ENCODE data around the gene CRTC3. TPM values are rescaled to one million over a fixed set of nuclear protein-coding genes. Genes with fewer than 3 reads are reported as not detected.

The CRTC3 gene
- total RNA-seq, 2 donors from 2014 or later, result 73.2 to 77.3 TPM

DNA sequence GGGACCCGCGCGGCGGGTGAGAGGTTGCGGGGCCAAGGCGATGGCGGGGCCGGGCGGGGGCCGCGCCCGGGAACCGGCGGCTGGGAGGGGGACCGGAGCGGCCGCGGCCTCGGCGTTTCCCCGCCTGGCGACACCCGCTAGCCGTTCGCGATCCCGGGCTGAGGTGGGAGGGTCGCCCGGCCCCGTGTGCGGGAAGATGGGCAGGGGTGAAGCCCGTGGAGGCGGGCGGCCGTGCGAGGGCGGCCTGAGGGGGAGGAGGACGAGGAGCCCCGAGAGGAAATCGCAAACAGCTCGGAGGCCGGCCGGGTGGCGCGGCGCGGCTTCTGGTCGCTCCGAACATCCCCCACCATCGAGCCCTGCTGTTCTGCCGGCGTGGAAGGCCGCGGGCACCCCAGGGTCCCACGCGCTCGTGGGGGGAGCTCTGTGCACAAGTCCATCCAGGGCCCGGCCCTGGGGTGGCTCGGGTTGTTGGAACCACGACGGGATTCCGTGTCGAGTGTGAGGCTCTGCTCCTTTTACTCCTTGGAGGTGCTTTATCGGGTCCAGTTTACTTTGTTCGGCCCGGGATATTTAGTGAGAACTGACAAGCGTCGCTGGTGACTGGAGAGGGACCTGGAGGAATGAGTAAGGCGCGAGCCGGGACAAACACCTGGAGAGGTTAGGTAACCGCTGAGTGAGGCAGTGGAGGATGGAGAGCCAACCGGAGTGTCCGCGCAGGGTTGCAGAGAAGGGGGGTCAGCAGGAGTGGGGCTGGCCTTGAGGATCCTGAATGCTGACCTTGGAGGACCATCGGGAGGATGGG lies 728 bp downstream of the CRTC3 start:
- peak overlapping the region; percentile 93 to 97 for H3K4me3 Mint-ChIP-seq
- peak overlapping the region; percentile 84 for H3K27ac Mint-ChIP-seq
- ATAC-seq (replicated peaks in 1 of 2) (peak; percentile 58 to 63), DNase-seq (peak; percentile 68 to 70)
- H3K36me3 Mint-ChIP-seq (ENCODE audit: insufficient read depth in 2 of 2), result peaks cover 5% of the 10 kb centered on the region in 2 donors
- H3K9me3 Mint-ChIP-seq, result no peaks in the 10 kb centered on the region
- peaks cover 47% of the 10 kb centered on the region for H3K4me1 Mint-ChIP-seq (ENCODE audit: low read depth)
- no peaks in the 10 kb centered on the region for H3K27me3 Mint-ChIP-seq (ENCODE audit: low read depth)

DNA sequence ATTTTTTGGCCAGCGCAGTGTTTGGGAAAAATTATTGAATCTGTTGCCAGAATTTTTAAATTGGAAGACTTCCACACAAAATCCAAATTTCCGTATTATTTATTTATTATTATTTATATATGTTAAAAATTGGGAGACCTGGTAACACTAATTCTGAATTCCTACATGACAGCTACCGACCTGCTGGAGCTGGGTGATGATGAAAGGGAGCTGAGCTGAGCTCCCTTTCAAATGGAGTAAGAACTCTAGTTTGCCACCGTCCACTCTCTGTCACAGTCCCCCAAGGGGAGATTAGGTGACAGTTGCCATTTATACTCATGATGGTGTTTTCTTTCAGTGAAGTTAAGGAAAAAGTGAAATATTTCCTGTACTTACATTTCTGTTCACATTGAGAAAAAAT lies 1.4 kb downstream of the CRTC3 start:
- no peak for ATAC-seq (replicated peaks in 1 of 2)
- Mint-ChIP-seq H3K36me3 (ENCODE audit: insufficient read depth in 2 of 2) (peaks cover 5% of the 10 kb centered on the region in 2 donors), H3K9me3 (no peaks in the 10 kb centered on the region), H3K4me3 (peak overlapping the region; percentile 93 to 97), H3K27me3 (ENCODE audit: low read depth) (no peaks in the 10 kb centered on the region), H3K4me1 (ENCODE audit: low read depth) (peaks cover 53% of the 10 kb centered on the region), H3K27ac (peak overlapping the region; percentile 49)
- no peak for DNase-seq

DNA sequence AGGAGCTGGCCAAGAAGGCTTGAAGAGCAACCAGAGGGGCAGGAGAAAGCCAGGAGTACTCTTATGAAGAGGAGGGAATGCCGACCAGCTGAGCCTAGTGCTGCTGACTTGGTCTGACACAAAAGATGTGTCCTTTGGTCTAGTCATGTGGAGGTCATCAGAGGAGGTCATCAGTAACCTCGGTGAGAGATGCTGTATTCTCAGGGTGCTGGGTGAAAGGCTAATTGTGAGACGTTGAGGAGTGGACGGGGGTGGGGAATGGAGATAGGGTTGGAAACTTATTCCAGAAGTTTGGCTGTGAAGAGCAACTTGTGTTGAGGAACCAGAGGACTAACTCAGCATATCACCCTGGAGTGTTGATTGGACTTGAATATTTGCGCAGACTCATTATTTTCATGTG lies 5.5 kb downstream of the CRTC3 start:
- Mint-ChIP-seq H3K27me3 (ENCODE audit: low read depth) (no peaks in the 10 kb centered on the region), H3K9me3 (no peaks in the 10 kb centered on the region), H3K36me3 (ENCODE audit: insufficient read depth in 2 of 2) (peaks cover 8 to 16% of the 10 kb centered on the region in 2 donors), H3K4me1 (ENCODE audit: low read depth) (peaks cover 91% of the 10 kb centered on the region), H3K27ac (no peak overlapping the region), H3K4me3 (no peak overlapping the region)
- DNase-seq (no peak), ATAC-seq (replicated peaks in 1 of 2) (no peak)

DNA sequence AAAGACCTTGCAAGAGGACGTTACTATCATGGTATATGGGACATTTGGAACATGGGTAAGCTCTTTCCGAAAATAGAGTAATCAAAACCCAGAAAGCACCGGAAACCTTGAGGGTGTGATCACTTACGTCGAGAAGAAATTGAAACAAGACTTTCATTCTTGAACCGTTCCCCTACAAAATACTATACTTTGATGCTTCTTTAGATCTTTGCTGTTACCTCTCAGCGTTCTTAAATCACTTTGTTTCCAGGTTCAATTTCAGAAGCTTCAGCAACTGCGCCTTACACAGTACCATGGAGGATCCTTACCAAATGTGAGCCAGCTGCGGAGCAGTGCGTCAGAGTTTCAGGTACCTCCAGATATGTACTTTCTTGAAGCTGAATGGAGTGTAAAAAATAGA lies 10.1 kb downstream of the CRTC3 start:
- Mint-ChIP-seq H3K9me3 (no peaks in the 10 kb centered on the region), H3K36me3 (ENCODE audit: insufficient read depth in 2 of 2) (peaks cover 7 to 18% of the 10 kb centered on the region in 2 donors), H3K4me3 (peak overlapping the region; percentile 81 to 94), H3K27ac (peak overlapping the region; percentile 97), H3K27me3 (ENCODE audit: low read depth) (no peaks in the 10 kb centered on the region), H3K4me1 (ENCODE audit: low read depth) (peaks cover 81% of the 10 kb centered on the region)
- ATAC-seq (replicated peaks in 1 of 2) (peak; percentile 83 to 88), DNase-seq (peak; percentile 26 to 37)

DNA sequence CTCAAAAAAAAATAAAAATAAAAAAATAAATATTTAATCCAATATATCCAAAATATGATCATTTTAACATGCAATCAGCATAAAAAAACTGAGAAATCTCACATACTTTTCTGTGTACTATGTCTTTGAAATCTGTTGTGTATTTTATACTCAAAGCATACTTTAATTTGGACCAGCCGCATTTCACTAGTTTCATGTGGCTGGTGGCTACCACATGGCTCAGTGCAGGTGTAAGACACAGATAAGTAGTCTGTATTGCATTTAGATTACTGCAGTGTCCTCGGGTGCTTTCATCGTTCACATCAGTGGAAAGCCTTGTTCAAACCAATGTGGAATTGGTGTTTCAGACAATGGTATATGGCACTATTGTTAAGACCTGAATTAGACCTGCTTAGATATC lies 11.0 kb downstream of the CRTC3 start:
- no peaks in the 10 kb centered on the region for H3K9me3 Mint-ChIP-seq
- H3K36me3 Mint-ChIP-seq (ENCODE audit: insufficient read depth in 2 of 2), result peaks cover 9 to 19% of the 10 kb centered on the region in 2 donors
- H3K27me3 Mint-ChIP-seq (ENCODE audit: low read depth), result no peaks in the 10 kb centered on the region
- peak in 1 of 2 donors; percentile 23 for ATAC-seq (replicated peaks in 1 of 2)
- peak overlapping the region; percentile 42 for H3K27ac Mint-ChIP-seq
- H3K4me3 Mint-ChIP-seq, result peak overlapping the region; percentile 36 to 69
- H3K4me1 Mint-ChIP-seq (ENCODE audit: low read depth), result peaks cover 82% of the 10 kb centered on the region
- DNase-seq, result no peak

DNA sequence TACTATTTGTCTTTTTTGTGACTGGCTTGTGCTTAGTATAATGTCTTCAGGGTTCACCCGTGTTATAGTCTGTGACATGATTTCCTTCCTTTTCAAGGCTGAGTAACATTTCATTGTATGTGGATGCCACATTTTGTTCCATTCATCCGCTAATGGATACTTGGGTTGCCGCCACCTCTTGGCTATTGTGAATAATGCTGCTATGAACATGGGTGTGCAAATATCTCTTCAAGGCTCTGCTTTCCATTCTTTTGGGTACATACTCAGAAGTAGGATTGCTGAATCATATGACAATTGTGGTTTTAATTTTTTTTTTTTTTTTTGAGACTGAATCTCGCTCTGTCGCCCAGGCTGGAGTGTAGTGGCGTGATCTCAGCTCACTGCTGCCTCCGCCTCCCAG lies 15.4 kb downstream of the CRTC3 start:
- DNase-seq (no peak), ATAC-seq (replicated peaks in 1 of 2) (peak; percentile 58 to 70)
- H3K27ac Mint-ChIP-seq, result peak overlapping the region; percentile 54
- no peaks in the 10 kb centered on the region for H3K9me3 Mint-ChIP-seq
- peaks cover 6 to 11% of the 10 kb centered on the region in 2 donors for H3K36me3 Mint-ChIP-seq (ENCODE audit: insufficient read depth in 2 of 2)
- H3K4me3 Mint-ChIP-seq, result no peak overlapping the region
- no peaks in the 10 kb centered on the region for H3K27me3 Mint-ChIP-seq (ENCODE audit: low read depth)
- peaks cover 66% of the 10 kb centered on the region for H3K4me1 Mint-ChIP-seq (ENCODE audit: low read depth)

DNA sequence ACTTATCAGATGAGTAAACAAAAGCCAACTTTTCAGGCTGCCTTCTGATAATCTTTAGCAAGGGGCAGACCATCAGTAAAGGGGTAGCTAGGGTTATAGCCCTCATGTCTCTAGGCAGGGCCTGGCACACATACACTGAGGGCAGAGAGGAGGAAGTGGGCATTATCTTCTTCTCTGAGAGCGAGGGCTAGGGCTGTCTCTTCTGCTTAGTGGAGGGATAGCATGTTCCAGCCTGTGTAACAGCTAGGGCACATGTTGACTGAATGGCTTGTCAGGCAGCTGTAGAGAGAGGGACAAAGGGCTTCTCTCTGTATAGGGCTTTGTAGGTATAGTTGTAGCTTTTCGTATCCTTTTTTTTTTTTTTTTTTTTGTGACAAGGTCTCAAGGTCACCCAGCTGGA lies 17.8 kb downstream of the CRTC3 start:
- no peak for DNase-seq
- Mint-ChIP-seq H3K4me1 (ENCODE audit: low read depth) (peaks cover 68% of the 10 kb centered on the region), H3K9me3 (no peaks in the 10 kb centered on the region), H3K27me3 (ENCODE audit: low read depth) (no peaks in the 10 kb centered on the region), H3K27ac (peak overlapping the region; percentile 64), H3K36me3 (ENCODE audit: insufficient read depth in 2 of 2) (peaks cover 4 to 8% of the 10 kb centered on the region in 2 donors), H3K4me3 (peak overlapping the region in 1 of 2 donors; percentile 11)
- peak in 1 of 2 donors; percentile 28 for ATAC-seq (replicated peaks in 1 of 2)

DNA sequence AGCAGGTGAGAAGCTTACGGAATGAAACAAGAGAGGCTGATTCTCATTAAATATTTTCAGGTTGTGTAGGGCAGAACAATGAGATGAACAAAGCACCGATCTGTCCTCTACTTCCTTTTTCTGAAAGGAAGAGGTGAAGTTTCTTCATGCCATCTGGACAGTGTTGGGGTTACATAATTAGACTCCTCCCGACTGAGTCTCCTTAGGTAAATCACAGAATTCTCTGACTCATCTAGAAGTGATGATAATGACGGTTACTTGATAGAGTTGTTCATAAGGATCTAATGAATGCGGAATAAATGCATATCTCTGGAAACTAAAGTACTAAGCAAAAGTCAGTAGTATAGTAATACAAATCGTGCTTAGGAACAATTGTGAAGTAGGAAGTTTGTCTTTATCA lies 21.2 kb downstream of the CRTC3 start:
- H3K27me3 Mint-ChIP-seq (ENCODE audit: low read depth), result no peaks in the 10 kb centered on the region
- H3K4me1 Mint-ChIP-seq (ENCODE audit: low read depth), result peaks cover 41% of the 10 kb centered on the region
- no peak overlapping the region for H3K27ac Mint-ChIP-seq
- H3K4me3 Mint-ChIP-seq, result no peak overlapping the region
- no peaks in the 10 kb centered on the region for H3K9me3 Mint-ChIP-seq
- DNase-seq (no peak), ATAC-seq (replicated peaks in 1 of 2) (no peak)
- H3K36me3 Mint-ChIP-seq (ENCODE audit: insufficient read depth in 2 of 2), result peaks cover 2 to 6% of the 10 kb centered on the region in 2 donors

DNA sequence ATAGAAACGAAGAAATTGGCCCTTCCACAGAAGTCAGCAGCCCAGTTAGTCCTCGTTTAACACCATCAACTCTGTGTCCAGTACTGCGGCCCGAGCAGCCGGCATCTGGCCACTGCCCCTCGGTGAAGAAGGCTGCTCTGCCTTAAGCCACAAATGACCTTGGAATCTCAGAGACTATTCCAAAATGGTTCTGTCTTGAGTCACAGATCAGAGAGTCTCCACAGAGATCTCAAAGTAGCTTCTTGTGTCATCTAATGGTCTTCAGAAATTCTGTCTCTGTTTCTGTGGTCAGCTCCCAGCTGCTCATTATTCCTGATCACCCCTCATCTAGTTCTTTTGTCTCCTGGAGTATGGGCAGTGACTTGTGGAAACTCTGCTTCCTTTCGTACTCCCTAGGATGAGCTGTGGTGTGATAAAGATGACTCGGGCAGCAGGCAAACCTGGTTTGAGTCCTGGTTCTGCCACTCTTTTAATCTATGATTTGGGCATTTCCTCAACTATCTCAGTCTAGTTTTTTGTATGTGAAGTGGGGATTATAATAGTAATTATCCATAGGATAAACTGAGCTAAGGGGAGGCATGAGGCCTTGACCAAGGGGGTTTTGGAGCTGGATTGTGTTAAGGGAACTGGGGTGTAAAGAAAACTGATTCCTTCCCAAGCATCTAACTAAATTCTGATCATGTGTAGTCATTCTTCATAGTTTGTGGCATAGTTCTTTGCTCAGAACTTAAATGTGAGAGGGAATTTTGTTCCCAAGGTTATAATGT lies 22.6 kb downstream of the CRTC3 start:
- Mint-ChIP-seq H3K4me3 (no peak overlapping the region), H3K4me1 (ENCODE audit: low read depth) (peaks cover 42% of the 10 kb centered on the region), H3K9me3 (no peaks in the 10 kb centered on the region), H3K27me3 (ENCODE audit: low read depth) (no peaks in the 10 kb centered on the region), H3K36me3 (ENCODE audit: insufficient read depth in 2 of 2) (peaks cover 2 to 6% of the 10 kb centered on the region in 2 donors), H3K27ac (peak overlapping the region; percentile 45)
- ATAC-seq (replicated peaks in 1 of 2), result no peak
- no peak for DNase-seq

DNA sequence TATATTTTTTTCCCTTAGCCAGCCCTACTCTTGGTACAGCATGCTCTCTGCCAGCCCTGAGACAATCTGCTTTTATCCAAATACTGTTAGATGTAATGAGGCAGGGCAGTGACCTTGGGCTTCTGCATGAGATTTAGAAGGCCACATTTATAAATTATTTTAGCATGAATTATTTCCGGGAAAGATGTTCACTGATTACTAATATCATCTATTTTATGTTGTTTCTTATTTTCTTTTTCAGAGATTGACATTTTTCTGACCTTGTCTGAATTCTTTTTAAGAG lies 23.1 kb downstream of the CRTC3 start:
- DNase-seq (no peak), ATAC-seq (replicated peaks in 1 of 2) (no peak)
- H3K27me3 Mint-ChIP-seq (ENCODE audit: low read depth), result no peaks in the 10 kb centered on the region
- H3K9me3 Mint-ChIP-seq, result no peaks in the 10 kb centered on the region
- no peak overlapping the region for H3K4me3 Mint-ChIP-seq
- H3K27ac Mint-ChIP-seq, result no peak overlapping the region
- peaks cover 42% of the 10 kb centered on the region for H3K4me1 Mint-ChIP-seq (ENCODE audit: low read depth)
- peaks cover 2 to 6% of the 10 kb centered on the region in 2 donors for H3K36me3 Mint-ChIP-seq (ENCODE audit: insufficient read depth in 2 of 2)

DNA sequence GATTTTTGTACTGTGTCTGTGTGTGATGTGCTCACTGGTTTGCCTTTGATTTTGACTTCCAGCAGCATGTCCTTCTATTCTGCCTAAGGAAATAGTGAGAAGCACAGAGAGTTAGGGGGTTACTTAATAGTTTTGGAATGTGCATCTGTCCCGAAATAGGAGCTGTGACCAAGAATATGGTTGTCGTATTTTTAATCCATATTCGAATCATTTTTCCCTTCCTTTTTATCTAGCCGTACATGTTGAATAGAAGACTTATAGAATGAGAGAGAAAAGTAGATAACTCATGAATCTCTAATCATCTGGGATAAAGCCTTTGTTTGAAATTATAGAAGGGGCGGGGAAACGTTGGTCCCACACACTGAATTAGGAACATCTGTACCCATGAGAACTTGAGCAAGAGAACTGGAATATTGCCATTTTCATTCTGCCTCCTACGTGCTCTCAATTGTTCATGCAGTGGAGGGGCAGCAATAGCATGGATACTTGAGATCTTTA lies 23.6 kb downstream of the CRTC3 start:
- H3K9me3 Mint-ChIP-seq, result no peaks in the 10 kb centered on the region
- DNase-seq (no peak), ATAC-seq (replicated peaks in 1 of 2) (no peak)
- H3K36me3 Mint-ChIP-seq (ENCODE audit: insufficient read depth in 2 of 2), result peaks cover 2 to 6% of the 10 kb centered on the region in 2 donors
- H3K4me3 Mint-ChIP-seq, result no peak overlapping the region
- no peaks in the 10 kb centered on the region for H3K27me3 Mint-ChIP-seq (ENCODE audit: low read depth)
- H3K4me1 Mint-ChIP-seq (ENCODE audit: low read depth), result peaks cover 42% of the 10 kb centered on the region
- H3K27ac Mint-ChIP-seq, result no peak overlapping the region

DNA sequence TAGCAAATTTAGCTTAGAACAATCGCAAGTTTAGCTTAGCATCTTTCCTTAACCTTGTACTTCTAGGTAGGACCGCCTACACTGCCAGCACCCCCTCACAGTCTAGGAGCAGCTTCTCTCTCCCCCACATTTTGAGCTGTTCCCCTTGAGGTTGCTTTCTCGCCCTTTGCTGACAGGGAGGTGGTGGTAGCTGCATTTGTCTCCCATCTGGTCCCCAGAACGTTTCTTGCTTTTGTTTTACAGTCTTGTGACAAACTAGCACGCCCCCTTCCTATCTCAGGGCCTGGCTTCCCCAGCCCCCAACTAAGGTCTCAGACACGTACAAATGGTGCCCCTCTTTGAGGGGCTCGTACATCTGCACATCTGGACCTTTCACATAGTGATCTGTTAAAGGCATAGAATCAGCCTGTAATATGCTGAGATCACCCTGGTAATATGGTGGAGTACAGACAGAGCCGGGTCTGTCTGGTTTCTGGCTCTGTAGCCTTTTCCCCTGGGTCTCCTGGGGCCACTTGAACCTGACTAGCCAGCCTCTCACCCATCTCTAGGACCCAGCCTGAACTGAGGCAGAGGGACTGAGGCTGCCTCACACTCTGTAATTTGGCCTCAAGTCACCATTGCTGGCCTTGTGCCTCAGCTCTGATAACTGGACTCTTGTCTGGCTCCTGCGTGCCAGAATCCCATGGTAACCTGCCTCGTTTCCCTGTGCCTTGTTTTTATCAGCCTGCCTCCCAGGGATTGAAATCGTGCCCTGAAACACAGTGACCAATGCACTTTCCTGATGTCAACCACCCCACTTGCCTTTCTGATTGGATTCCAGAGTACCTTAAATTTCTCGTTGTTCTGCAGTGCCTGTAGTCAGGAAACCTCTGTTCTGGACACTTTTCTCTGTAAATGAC lies 27.7 kb downstream of the CRTC3 start:
- peaks cover 2 to 13% of the 10 kb centered on the region in 2 donors for H3K36me3 Mint-ChIP-seq (ENCODE audit: insufficient read depth in 2 of 2)
- ATAC-seq (replicated peaks in 1 of 2) (peak; percentile 44 to 52), DNase-seq (no peak)

More for the DNA sequence above, 27.7 kb downstream of the CRTC3 start:
- H3K27ac Mint-ChIP-seq, result peak overlapping the region; percentile 21
- H3K27me3 Mint-ChIP-seq (ENCODE audit: low read depth), result no peaks in the 10 kb centered on the region
- peaks cover 62% of the 10 kb centered on the region for H3K4me1 Mint-ChIP-seq (ENCODE audit: low read depth)
- H3K9me3 Mint-ChIP-seq, result no peaks in the 10 kb centered on the region
- H3K4me3 Mint-ChIP-seq, result peak overlapping the region; percentile 47 to 66
